Stimulated activated CD4-positive, alpha-beta T cell treated with anti-CD3 and anti-CD28 coated beads, Interleukin-1b, Interleukin-23, amount 100 ng/mL, for 1 hour (primary cell): ENCODE results near the gene CDK5R2.

Experiments used
- DNase-seq, 2 donors: peaks; one replicate each; pipeline ENCODE4 v3.0.0-alpha.2; 2020; ENCODE audit warnings: low read depth in 2 of 2

CDK5R2 gene

DNA sequence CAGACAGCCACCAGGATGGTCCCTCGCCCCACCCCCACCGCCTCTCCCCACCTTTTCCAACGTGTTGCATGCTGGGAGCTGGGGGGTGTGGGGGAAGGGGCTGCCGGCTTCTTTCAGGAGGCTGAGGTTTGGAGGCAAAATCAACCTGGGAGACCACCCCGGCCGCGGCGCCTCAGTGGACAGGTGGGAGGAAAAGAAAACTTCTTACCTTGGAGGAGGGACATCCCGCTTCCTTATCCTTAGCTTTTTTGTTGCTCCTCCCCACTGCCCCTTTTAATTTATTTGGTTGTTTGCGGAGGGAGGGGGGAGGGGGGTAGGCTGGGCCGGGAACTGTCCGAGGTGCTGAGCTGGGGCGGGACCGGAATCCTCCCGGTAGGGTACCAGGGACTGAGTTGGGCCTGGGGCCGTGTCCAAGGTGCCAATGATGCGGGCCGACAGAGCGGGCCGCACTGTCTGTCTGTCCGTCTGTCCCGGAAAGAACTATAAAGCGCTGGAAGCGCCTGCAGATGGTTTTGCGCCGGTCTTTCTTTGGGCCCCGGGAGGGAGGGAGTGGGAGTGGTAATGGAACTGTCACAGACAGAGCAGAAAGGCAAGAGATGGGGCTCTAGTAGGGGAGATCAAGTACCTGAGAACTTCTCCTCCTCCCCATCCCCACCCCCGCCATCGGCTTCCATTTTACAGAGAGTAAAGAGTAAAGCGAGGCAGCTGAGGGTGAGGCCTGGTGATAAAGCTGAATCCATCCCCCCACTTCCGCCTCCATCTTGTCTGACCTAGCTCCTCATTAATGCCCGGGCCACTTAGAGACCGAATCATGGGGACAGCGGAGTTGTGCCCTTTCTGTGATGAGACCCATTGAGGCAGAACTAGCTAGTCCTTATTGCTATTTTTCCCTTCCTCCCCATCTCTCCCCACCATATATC is 2.4 kb downstream of the CDK5R2 start:
- DNase-seq, result no peak

DNA sequence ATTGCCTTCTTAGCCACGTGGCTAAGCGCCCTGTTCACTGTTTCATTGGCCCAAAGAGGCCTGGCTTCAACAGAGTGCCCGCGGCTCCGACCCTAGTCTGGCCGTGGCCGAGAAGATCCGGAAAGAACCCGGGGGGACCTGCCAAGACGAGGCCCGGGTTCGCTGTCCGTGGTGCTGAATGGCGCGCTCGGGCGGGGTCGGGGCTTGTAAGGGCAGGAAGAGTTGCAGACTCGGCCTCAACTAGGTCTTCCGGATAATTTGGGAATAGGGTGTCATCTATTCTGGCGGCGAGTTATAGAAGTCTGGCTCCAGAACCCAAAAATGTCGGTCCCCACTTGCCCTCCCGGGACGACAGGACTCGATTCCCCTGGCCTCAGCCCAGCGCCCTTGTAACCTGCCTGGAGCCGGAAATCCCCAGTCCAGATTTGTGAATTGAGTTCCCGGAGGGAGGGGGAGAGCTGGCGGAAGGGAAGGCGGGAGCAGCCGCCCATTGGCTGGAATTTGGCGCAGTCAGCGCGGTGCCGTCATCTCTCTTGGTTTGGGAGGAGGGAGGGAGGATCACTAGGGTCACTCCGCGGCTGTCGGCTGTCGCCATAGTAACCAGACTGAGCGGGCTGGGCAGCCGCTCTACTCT is 3.5 kb downstream of the CDK5R2 start:
- DNase-seq, result peak; percentile 28 to 49

GRCh38 chr2:218963601-218964000 is 4.1 kb downstream of the CDK5R2 start:
- DNase-seq, result no peak

DNA sequence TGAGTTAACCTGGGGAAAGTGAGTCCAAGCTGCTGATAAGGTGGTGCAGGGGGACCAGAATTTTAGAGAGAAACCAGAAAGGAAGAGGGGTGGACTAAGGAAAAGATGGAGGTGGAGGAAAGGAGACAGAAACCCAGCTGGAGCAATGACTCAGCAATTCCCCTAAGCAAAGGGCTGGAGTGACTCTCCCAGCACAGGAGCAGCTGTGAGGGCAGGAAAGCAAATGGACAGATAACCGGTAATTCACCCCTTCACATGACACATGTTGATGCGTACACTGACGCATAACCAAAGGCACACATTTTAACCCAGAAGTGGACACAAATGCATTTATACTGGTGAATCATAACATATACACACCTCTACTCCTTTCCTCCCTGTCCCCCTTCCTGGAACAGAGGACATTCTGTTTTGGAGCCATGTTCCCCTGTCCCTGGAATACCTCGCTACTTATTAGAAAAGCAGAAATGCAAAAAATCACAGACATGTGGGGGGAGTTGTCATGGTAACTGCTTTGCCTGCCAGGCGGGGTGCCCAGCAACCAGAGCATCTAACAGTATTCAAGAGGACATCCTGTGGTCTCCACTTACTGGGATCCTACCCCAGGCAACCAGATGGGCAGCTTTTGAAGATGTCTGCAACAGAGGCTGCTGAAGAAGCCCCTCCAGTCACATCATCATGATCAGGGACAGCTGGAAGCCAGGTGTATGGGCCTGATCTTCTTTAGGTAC is 4.7 kb downstream of the CDK5R2 start:
- no peak for DNase-seq

DNA sequence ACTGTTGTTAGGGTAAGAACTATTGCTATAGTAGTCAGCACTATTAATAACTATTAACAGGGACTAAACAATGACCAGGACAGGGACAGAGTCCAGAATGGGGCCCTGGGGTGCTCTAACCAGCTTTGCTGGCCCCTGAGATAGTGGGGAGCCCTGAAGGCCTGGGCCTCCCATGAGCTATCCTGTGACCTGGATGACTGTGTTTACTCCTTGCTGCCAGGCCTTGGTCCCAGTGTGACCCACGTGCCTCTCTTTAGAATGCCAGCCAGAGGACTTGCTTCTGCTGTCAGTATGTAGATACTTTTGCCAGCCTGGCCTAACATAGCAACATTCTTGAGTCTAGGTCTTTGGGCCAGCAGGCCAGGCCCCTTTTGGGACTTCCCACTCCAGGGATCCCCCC is 11.4 kb downstream of the CDK5R2 start:
- no peak for DNase-seq

DNA sequence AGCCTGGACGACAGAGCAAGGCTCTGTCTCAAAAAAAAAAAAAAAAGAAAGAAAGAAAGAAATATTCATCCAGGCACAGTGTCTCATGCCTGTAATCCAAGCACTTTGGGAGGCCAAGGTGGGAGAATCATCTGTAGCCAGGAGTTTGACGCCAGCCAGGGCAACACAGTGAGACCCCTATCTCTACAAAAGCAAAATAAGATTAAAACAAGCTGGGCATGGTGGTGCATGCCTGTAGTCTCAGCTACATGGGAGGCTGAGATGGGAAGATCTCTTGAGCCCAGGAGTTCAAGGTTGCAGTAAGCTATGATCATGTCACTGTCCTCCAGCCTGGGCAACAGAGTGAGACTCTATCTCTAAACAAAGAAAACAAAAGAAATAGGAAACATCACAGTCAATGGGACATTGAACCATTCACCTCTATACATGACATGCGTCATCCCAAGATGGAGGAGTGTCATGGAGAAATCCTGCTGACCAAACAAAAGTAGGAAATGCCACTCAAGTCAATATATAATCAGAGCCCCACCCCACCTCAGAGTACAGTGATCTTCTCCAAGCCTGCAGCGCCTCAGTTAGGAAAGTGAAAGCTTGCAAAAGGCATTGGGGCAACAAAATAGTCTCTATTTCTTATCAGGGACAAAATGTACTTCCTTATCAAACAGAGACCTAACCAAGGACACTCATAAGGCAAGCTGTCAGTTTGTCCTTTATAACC is 15.8 kb downstream of the CDK5R2 start:
- no peak for DNase-seq

DNA sequence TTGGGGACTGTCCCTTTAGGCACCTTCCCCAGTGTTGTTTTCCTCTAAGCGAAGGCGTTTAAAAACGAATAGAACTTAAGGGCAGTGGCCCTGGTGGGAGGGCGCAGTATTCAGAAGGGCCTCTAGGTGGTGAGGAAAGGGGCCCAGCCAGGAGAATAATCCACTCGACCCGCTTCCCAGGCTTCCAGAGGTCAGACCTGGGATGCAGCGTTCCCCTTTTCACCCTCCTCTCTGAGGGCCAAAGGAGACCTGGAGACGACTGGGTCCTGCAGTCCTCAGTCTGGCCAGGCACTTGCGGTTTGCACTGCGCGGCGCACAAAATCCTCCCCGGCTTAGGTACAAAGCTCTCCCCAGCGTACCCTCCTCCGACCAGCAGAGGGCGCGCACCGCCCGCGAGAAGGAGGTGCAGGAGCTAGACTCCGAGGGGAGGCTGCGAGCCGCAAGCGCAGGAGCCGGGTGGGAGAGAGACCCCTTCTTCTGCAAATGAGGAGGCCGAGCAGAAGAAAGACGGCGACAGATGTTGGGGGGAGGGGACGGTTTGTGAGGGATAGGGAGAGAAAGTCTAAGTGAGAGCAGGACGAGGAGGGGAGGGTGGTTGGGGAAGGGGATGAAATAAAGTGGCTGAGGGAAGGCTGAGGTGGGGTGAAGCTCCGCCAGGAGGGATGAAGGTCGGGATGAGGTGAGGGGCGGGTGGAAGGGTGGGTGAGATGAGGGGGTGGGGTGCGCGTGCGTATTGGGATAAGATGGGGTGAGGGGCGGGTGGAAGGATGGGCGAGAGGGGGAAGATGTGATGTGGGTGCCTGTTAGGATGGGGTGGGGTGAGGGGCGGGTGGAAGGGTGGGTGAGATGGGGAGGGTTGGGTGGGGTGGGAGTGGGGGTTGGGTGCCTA is 20.6 kb downstream of the CDK5R2 start:
- DNase-seq, result peak; percentile 65 to 75

DNA sequence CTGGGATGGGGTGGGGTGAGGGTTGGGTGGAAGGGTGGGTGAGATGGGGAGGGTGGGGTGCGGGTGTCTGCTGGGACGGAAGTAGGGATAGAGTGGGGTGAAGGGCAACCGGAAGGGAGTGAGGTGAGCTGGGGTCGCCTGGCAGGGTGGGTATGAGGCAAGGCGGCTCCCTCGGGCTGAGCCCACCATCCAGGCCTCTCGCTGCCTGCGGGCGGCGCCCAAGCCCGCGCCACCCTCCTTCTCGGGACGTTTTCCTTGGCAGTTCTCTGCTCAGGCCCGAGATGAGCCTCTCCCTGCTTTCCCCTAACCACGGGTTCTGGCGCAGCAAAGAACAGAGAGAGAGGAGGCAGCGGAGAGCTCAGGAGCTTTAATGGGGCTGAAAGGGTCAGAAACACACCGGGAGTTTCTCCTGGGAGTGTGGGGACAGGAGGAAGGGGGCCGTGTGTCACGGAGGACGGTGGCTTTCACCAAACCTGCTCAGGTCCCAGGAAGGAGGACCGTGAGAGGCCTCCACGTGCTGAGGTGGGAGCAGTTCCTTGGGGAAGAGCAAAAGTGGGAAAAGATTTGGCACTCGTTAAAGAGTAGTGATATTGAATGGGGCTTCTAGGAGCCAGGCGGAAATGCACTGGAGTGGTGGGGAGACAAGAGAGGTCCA is 21.4 kb downstream of the CDK5R2 start:
- no peak for DNase-seq

GRCh38 chr2:218981390-218981880 is 22.0 kb downstream of the CDK5R2 start:
- no peak for DNase-seq

GRCh38 chr2:218981881-218982585 is 22.6 kb downstream of the CDK5R2 start:
- DNase-seq, result no peak

- no peak for DNase-seq
Measured at GRCh38 chr2:218982586-218983262, 23.3 kb downstream of the CDK5R2 start.

- DNase-seq, result no peak
Measured at GRCh38 chr2:218983263-218983933, 23.9 kb downstream of the CDK5R2 start.

- DNase-seq, result no peak
Measured at GRCh38 chr2:218983934-218984238, 24.4 kb downstream of the CDK5R2 start.

DNA sequence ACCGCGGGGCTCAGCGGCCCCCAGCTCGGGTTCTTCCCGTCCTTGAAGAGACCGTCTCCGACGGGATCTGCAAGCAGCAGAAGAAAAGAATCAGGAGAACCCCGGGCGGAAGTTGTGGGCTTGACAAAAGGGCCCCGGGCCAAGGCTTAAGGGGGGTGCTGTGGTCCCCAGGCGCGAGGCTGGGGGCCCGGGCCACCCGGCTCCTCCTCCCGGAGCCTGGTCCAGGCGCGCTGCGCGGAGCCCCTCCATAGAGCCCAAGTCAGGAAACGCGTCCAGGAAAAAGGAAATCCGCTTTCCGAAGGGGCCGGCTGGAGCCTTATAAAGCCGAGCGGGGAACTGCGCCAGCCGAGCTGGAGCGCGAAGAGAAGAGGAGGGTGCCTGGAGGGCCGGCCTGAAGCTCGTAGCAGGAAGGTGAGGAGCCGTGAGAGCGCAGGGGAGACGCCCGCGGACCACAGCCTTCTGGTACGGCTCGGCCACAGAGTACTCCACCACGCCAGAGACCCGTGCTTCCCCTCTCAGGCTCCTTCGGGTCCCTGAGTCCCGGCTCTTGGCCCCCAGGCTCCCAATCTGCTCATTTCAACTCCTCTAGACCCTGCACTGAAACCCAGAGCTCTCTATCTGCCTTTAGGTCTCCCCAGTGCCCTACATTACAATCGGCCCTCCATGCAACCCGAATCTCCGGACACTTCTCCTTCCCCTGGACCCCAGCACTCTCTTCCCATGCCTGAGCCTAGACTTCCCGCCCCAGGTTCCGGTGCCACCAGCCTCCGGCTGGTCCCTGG is 25.0 kb downstream of the CDK5R2 start:
- no peak for DNase-seq

- no peak for DNase-seq
Measured at GRCh38 chr2:218985021-218985324, 25.5 kb downstream of the CDK5R2 start, which contains the start of gene FEV. Gene FEV, minus strand, starts transcription at chr2:218985184. Its CDS starts 109 bp downstream, at chr2:218985075.

DNA sequence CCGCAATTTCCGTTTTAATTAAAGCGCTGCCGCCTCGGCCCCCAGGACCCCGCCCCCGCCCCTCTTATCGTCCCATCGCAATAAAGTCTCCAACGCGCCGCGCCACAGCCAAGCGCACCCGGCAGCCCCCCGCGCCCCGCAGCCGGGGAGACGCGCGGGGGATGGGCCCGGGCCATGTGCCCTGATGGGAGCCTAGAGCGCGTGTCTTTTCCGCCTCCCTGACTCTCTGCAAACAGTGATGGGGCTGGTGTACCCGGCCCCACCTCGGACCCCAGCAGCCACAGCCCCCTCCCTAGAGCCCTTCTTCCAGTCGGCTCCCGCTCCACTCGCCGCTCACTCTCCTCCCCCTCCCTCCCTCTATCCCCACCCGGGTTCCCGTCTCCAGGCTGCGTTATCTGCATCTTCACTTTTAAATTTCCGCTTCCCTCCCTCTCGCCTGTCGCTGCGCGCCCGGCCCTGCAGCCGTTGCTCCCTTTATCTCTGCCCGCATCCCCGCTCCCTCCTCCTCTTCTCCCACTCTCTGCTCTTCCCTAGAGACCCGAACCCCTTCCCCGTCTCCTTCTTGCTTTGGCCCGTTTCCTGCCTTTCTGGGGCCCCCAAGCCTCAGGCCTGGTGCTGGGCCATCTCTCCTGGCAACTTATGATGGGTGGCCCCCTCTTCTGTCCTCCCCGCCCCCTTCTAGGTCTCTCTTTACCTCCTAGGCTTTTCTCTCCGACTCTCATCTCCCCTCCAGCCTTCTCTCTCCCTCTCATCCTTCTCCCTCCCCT is 26.0 kb downstream of the CDK5R2 start:
- DNase-seq, result no peak

DNA sequence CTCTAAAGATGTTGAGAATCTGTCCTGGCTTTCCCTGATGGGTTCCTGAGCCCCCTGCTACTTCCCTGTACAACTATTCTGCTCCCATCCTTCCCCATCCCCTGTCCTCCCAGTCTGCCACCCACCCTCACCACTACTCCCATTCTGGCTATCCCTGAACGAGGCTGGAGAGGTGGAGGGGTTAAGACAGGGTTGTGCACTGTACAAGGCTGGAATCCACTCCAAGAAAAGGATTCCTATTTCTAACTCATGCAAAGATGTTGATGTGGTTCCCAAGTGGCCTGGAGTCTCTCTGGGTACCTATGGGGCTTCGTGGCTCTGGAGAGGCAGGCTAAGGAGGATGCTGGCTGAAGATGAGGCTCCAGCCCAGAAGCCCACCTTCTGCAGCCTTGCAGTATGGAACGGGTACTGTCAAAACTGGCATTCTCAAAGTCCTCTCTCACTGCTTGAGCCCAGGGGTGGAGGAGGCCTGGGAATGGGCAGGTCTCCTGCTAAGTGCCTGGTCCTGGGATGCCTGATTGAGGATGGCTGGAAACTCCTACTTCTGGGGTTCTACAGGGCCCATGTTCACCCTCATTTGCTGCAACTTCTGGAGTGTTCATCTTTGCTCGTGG is 26.8 kb downstream of the CDK5R2 start:
- DNase-seq, result no peak
